HEK293 (cell line): Measurements from ENCODE around the gene SLC38A8.

ENCODE experiments used
- CTCF ChIA-PET: fragments of 350-600 bp; formaldehyde crosslinking; extraction: SDS; loops from one replicate; lab custom pipeline; 2021; ENCODE audit warnings: antibody characterized with exemption; lab: Yijun Ruan, JAX
- POLR2A ChIA-PET: fragments of 300-600 bp; formaldehyde crosslinking; extraction: SDS; loops from one replicate; lab custom pipeline; 2020; ENCODE audit warnings: antibody characterized with exemption, inconsistent platforms; lab: Yijun Ruan, JAX
- H3K27ac ChIP-seq: fragments of 200-500 bp; sonication (Bioruptor generic); 2 replicates; pipeline ENCODE4 v1.5.1; 2014; ENCODE audit warnings: low read depth, low read length, control low read depth, inconsistent platforms; ENCODE audit errors: extremely low read depth
- H3K36me3 ChIP-seq, 2 experiments: fragments of 200-500 bp in 1 of 2; sonication (Bioruptor generic) in 1 of 2; 1 replicate in 1 of 2; 2 replicates in 1 of 2; pipeline ENCODE4 v1.5.1; 2014 to 2017; ENCODE audit warnings: inconsistent platforms in 2 of 2, low read length in 2 of 2; ENCODE audit not compliant: control insufficient read depth in 2 of 2, insufficient read depth in 1 of 2
- H3K4me1 ChIP-seq: fragments of 200-500 bp; sonication (Bioruptor generic); 2 replicates; pipeline ENCODE4 v1.5.1; 2014; ENCODE audit warnings: mild to moderate bottlenecking, low read length, inconsistent platforms; ENCODE audit not compliant: control insufficient read depth, insufficient read depth
- H3K4me3 ChIP-seq: 2 replicates; pipeline ENCODE4 v1.5.1; 2011; ENCODE audit warnings: low read depth, mild to moderate bottlenecking, control low read depth, low read length, moderate library complexity
- H3K9me3 ChIP-seq: fragments of 200-500 bp; sonication (Bioruptor generic); 2 replicates; pipeline ENCODE4 v1.5.1; 2014; ENCODE audit warnings: low read depth, low read length, inconsistent platforms; ENCODE audit not compliant: control insufficient read depth, insufficient read depth
- HOXD13 ChIP-seq: sonication (generic); formaldehyde crosslinking; IDR thresholded peaks from 2 replicates; pipeline ENCODE4 v1.8.0; 2022; ENCODE audit warnings: missing genetic modification reagents, borderline replicate concordance
- WT1 ChIP-seq: fragments of 450-650 bp; formaldehyde crosslinking; IDR thresholded peaks from 2 replicates; pipeline ENCODE4 v1.5.1; 2016; ENCODE audit warnings: missing biosample characterization, missing genetic modification characterization
- ZBTB1 ChIP-seq: fragments of 450-650 bp; formaldehyde crosslinking; IDR thresholded peaks from 2 replicates; pipeline ENCODE4 v1.5.1; 2016; ENCODE audit warnings: missing biosample characterization, missing genetic modification characterization
- ZFP37 ChIP-seq: fragments of 450-650 bp; formaldehyde crosslinking; IDR thresholded peaks from 2 replicates; pipeline ENCODE4 v1.5.1; 2016; ENCODE audit warnings: missing biosample characterization, missing genetic modification characterization
- ZIC2 ChIP-seq: fragments of 450-650 bp; formaldehyde crosslinking; IDR thresholded peaks from 2 replicates; pipeline ENCODE4 v1.5.1; 2016; ENCODE audit warnings: missing biosample characterization, missing genetic modification characterization
- ZNF112 ChIP-seq: fragments of 450-650 bp; formaldehyde crosslinking; IDR thresholded peaks from 2 replicates; pipeline ENCODE4 v1.5.0; 2017; ENCODE audit warnings: missing biosample characterization, missing genetic modification characterization
- ZNF16 ChIP-seq: fragments of 450-650 bp; formaldehyde crosslinking; IDR thresholded peaks from 2 replicates; pipeline ENCODE4 v1.5.1; 2016; ENCODE audit warnings: low read depth, missing biosample characterization, missing genetic modification characterization
- ZNF274 ChIP-seq, 2 experiments: fragments of 200-500 bp in 1 of 2; fragments of 450-650 bp in 1 of 2; sonication (Bioruptor generic) in 1 of 2; formaldehyde crosslinking in 1 of 2; IDR thresholded peaks; 2 replicates each; pipeline versions ENCODE4 v1.5.1 to v1.6.1; 2014 to 2016; ENCODE audit warnings: borderline replicate concordance in 1 of 2, inconsistent platforms in 1 of 2, low read length in 1 of 2, missing biosample characterization in 1 of 2, missing genetic modification characterization in 1 of 2
- ZNF394 ChIP-seq: fragments of 450-650 bp; formaldehyde crosslinking; IDR thresholded peaks from 2 replicates; pipeline ENCODE4 v1.5.1; 2016; ENCODE audit warnings: missing biosample characterization, missing genetic modification characterization, mild to moderate bottlenecking, moderate library complexity, borderline replicate concordance
- ZNF514 ChIP-seq: fragments of 450-650 bp; formaldehyde crosslinking; IDR thresholded peaks from 2 replicates; pipeline ENCODE4 v1.5.1; 2016; ENCODE audit warnings: missing biosample characterization, missing genetic modification characterization
- ZNF521 ChIP-seq: fragments of 450-650 bp; formaldehyde crosslinking; IDR thresholded peaks from 2 replicates; pipeline ENCODE4 v1.5.1; 2017; ENCODE audit warnings: missing biosample characterization, mild to moderate bottlenecking, missing genetic modification characterization
- ZNF701 ChIP-seq: fragments of 450-650 bp; formaldehyde crosslinking; IDR thresholded peaks from 2 replicates; pipeline ENCODE4 v1.5.1; 2016; ENCODE audit warnings: missing biosample characterization, missing genetic modification characterization
- TF ChIP-seq, protein P1 (sequence below): fragments of 450-650 bp; formaldehyde crosslinking; IDR thresholded peaks from 2 replicates; pipeline ENCODE4 v1.5.1; 2016; ENCODE audit warnings: missing biosample characterization, missing genetic modification characterization
- TF ChIP-seq, protein P2 (sequence below): fragments of 450-650 bp; formaldehyde crosslinking; optimal IDR thresholded peaks from 2 replicates; pipeline ENCODE3; 2016; ENCODE audit warnings: missing biosample characterization, mild to moderate bottlenecking, missing genetic modification characterization

The SLC38A8 gene

DNA sequence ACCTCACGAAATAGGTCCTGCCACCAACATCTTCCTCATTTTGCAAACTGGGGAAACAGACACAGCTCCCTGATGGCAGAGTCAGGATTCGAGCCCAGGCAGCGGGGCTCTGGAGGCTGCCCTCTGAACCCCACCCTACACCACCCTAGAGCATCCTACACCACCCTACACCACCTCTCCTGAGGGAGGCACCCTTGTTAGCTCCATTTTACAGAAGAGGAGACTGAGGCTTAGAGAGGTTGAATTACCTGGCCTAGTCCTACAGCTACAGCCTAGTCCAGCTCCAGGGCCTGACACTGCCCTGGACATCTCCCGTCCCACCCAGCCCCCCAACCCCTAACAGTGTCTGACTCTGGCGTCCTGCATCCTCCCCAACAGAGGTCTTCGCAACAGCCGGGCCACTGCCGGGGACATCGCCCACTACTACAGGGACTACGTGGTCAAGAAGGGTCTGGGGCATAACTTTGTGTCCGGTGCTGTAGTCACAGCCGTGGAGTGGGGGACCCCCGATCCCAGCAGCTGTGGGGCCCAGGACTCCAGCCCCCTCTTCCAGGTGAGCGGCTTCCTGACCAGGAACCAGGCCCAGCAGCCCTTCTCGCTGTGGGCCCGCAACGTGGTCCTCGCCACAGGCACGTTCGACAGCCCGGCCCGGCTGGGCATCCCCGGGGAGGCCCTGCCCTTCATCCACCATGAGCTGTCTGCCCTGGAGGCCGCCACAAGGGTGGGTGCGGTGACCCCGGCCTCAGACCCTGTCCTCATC, 77.7 kb downstream of the SLC38A8 start:
- POLR2A ChIA-PET = no interaction called here
- H3K4me3 ChIP-seq = no peak overlapping the region

DNA sequence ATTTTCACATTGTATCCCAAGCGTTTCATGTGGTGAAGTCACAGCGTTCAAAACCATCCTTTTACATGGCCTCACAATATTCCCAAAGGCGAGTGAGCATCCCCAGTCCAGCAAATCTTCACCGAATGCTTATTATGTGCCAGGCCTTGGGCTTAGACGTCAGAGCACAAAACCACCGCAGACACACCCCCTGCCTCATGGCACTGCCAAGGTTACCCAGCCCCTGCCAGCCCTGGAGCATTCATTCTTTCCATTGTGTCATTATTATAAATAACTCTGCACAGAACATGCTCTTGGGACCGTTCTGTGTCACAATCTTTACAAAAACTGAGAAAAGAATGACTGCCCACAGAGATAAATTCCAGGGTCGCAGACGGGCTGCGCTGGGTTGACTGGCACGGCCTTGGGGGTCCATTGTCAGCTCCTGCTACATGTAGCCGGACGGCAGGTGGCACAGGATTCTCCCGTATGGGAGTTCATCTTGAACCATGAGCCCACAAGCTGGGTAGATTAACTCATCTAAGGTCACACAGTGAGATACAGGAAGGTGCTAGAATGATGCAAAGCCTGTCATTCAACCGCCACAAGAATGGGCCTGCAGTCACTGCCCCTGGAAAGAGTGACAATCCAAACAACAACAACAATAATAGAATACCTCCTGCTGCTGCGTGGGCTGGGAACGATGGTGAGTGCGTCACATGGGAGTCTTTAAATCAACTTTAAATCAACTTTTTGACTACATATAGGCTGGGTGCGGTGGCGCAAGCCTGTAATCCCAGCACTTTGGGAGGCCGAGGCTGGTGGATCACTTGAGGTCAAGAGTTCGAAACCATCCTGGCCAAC, 79.1 kb downstream of the SLC38A8 start:
- Histone ChIP-seq H3K4me1 (no peaks in the 10 kb centered on the region), H3K36me3 (no peaks in the 10 kb centered on the region), H3K27ac (no peak overlapping the region), H3K4me3 (no peak overlapping the region), H3K9me3 (no peaks in the 10 kb centered on the region)
- ChIA-PET CTCF (interaction anchor here (1.3 to 2.4 kb wide), 3 partner anchors 10 to 102 kb away, joined by 6 to 11 read pairs (median 6); no protein-coding TSS in a partner anchor), POLR2A (no interaction called here)
- TF ChIP-seq ZBTB1 (tag by site-specific recombination) (no peak), ZFP37 (no peak), ZIC2 (peak; percentile 34), ZNF394 (tag by site-specific recombination) (no peak)
- TF ChIP-seq, protein P1, sequence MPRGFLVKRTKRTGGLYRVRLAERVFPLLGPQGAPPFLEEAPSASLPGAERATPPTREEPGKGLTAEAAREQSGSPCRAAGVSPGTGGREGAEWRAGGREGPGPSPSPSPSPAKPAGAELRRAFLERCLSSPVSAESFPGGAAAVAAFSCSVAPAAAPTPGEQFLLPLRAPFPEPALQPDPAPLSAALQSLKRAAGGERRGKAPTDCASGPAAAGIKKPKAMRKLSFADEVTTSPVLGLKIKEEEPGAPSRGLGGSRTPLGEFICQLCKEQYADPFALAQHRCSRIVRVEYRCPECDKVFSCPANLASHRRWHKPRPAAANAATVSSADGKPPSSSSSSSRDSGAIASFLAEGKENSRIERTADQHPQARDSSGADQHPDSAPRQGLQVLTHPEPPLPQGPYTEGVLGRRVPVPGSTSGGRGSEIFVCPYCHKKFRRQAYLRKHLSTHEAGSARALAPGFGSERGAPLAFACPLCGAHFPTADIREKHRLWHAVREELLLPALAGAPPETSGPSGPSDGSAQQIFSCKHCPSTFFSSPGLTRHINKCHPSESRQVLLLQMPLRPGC (tag by site-specific recombination) = no peak

More for the DNA sequence above, 77.7 kb downstream of the SLC38A8 start:
- Histone ChIP-seq H3K27ac (no peak overlapping the region), H3K9me3 (no peaks in the 10 kb centered on the region)
- CTCF ChIA-PET = interaction anchor here (0.7 to 2.4 kb wide), 6 partner anchors 11 to 209 kb away, joined by 3 to 16 read pairs (median 6); no protein-coding TSS in a partner anchor
- no peak for TF ChIP-seq HOXD13 (CRISPR knock-in tag)
- no peak for TF ChIP-seq ZNF274 (IDR thresholded peaks at IDR 0.05; ENCODE audit: low read length)
- TF ChIP-seq ZNF274 (tag by site-specific recombination; IDR thresholded peaks at IDR 0.05; ENCODE audit: borderline replicate concordance) = no peak
- TF ChIP-seq, all 188 proteins: peak for 0
- Histone ChIP-seq H3K36me3 (no peaks in the 10 kb centered on the region), H3K4me1 (no peaks in the 10 kb centered on the region)

DNA sequence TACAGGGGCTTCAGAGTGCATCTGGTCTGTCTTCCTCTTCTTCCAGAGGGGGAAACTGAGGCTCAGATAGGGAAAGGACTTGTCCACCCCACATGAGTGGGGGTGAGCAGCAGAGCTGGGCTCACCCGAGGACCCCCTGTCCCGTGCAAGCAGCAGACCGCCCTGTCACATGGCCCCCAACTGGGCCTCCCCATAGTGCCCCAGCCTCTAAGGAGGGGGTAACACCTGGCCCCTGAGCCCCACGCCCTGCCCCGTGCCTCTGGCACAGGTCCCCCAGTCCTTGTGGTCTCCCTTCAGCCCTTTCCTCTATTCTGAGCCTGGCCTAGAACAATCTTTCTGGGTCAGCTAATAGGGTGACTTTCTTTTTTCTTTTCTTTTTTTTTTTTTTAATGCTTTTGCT, 81.0 kb downstream of the SLC38A8 start:
- H3K36me3 ChIP-seq = no peaks in the 10 kb centered on the region
- ChIA-PET POLR2A (no interaction called here), CTCF (interaction anchor here (1.3 kb wide), 1 partner anchor 104 kb away, joined by 3 read pairs; no protein-coding TSS in a partner anchor)
- H3K27ac ChIP-seq = no peak overlapping the region
- H3K9me3 ChIP-seq = no peaks in the 10 kb centered on the region
- TF ChIP-seq, protein P2, sequence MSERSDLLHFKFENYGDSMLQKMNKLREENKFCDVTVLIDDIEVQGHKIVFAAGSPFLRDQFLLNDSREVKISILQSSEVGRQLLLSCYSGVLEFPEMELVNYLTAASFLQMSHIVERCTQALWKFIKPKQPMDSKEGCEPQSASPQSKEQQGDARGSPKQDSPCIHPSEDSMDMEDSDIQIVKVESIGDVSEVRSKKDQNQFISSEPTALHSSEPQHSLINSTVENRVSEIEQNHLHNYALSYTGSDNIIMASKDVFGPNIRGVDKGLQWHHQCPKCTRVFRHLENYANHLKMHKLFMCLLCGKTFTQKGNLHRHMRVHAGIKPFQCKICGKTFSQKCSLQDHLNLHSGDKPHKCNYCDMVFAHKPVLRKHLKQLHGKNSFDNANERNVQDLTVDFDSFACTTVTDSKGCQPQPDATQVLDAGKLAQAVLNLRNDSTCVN = no peak
- TF ChIP-seq ZNF521 (tag by site-specific recombination) (no peak), ZNF701 (tag by site-specific recombination) (no peak), WT1 (no peak), ZNF112 (tag by site-specific recombination) (no peak), ZNF16 (tag by site-specific recombination) (no peak), ZNF514 (no peak)
- no peaks in the 10 kb centered on the region for H3K4me1 ChIP-seq
- no peak overlapping the region for H3K4me3 ChIP-seq
